ENCODE results near the gene AHRR. TPM values are rescaled to one million over a fixed set of nuclear protein-coding genes. Genes with fewer than 3 reads are reported as not detected.
"Not testable (repeated sequence)": the region's sequence is repeated elsewhere in the genome, so short reads cannot be mapped to it uniquely, and the experiment has no call there.

Gene AHRR
- total and polyA plus RNA-seq, 7 experiments from 2014 or later, result 0.56 to 23.5 (median 1.2) TPM; not detected in 1

DNA sequence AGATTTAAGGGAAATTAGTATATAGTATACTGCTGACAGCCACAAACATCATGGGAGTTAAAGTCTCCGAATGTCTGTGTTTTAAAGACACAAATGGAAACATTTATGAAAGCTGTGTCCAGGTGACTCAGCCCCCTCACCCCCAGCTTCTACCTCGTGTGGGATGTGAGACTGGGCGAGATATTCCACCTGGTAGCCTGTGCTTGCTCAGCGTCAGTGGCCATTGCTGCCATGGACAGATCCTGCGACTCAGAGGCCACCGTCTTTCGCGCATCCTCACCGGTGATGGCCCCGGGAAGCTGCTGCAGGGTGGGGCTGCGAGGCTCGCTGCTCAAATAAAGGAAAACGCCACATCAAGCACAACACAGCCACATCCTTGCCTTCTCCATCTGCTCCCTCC is 90.2 kb downstream of the AHRR start:
- DNase-seq, result peak in 1 of 9 donors; percentile 50
- CTCF ChIA-PET, result no interaction called here

DNA sequence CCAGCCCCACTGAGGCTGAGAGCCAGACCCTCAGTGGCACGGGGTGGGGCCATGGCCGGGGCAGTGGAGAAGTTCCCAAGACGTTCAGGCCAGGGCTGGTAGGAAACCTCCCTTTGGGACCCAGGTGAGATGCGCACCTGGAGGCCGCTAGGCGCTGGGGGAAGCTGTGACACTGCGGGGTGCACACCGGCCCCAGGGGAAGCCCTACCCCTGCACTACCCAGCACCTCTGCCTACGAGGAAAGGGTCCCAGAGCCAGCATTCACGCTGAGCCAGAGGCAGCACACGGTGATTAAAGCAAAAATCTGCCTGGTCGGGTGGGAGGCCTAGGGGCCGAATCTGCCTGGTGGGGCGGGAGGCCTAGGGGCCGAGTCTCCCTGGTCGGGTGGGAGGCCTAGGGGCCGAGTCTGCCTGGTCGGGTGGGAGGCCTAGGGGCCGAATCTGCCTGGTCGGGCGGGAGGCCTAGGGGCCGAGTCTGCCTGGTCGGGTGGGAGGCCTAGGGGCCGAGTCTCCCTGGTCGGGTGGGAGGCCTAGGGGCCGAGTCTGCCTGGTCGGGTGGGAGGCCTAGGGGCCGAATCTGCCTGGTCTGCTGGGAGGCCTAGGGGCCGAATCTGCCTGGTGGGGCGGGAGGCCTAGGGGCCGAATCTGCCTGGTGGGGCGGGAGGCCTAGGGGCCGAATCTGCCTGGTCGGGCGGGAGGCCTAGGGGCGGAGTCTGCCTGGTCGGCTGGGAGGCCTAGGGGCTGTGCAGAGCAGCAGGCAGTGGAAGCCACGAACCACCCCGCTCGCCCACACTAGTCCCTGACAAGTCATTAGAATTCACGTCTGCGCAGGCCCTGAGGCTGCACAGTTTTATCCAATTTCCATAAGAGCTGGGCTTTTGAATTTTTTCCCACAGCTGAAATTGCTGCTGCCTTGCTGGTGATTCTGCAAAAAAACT is 93.7 kb downstream of the AHRR start:
- DNase-seq; H3K27me3 ChIP-seq (ENCODE audit: control insufficient read depth in 2 of 2, insufficient read depth in 2 of 2, low read length in 2 of 2); H3K4me1 ChIP-seq (ENCODE audit: control insufficient read depth in 2 of 2, insufficient read depth in 2 of 2, low read length in 2 of 2); intact Hi-C loops (cut with micrococcal nuclease); POLR2A ChIA-PET; H3K4me3 Mint-ChIP-seq; CTCF ChIA-PET; H3K27ac ChIP-seq (ENCODE audit: low read depth, low read length); H3K36me3 Mint-ChIP-seq; ATAC-seq; H3K27ac Mint-ChIP-seq; H3K9me3 ChIP-seq (ENCODE audit: control insufficient read depth in 2 of 3, low read length in 3 of 3); H3K36me3 ChIP-seq (ENCODE audit: control insufficient read depth in 2 of 3, insufficient read depth in 3 of 3, low read length in 3 of 3); H3K9me3 Mint-ChIP-seq; H3K4me3 ChIP-seq (ENCODE audit: low read length): not testable (repeated sequence)
- peaks cover 0 to 10% (median 4%) of the 10 kb centered on the region in 5 donors for H3K27me3 Mint-ChIP-seq
- peaks cover 0 to 13% (median 0%) of the 10 kb centered on the region in 7 donors for H3K4me1 Mint-ChIP-seq

More for the DNA sequence above, 90.2 kb downstream of the AHRR start:
- no peak overlapping the region for H3K4me3 ChIP-seq (ENCODE audit: low read length)
- POLR2A ChIA-PET, result no interaction called here
- H3K4me1 Mint-ChIP-seq, result peaks cover 0 to 16% (median 0%) of the 10 kb centered on the region in 7 donors
- no peak overlapping the region for H3K4me3 Mint-ChIP-seq
- H3K36me3 ChIP-seq (ENCODE audit: control insufficient read depth in 2 of 3, insufficient read depth in 3 of 3, low read length in 3 of 3), result no peaks in the 10 kb centered on the region
- no peaks in the 10 kb centered on the region for H3K27me3 ChIP-seq (ENCODE audit: control insufficient read depth in 2 of 2, insufficient read depth in 2 of 2, low read length in 2 of 2)
- no peak for ATAC-seq
- peaks cover 0 to 8% (median 0%) of the 10 kb centered on the region in 5 donors for H3K36me3 Mint-ChIP-seq
- intact Hi-C loops (cut with micrococcal nuclease), result no loop called here
- no peak overlapping the region for H3K27ac Mint-ChIP-seq
- no peaks in the 10 kb centered on the region for H3K9me3 Mint-ChIP-seq
- no peak overlapping the region for H3K27ac ChIP-seq (ENCODE audit: low read depth, low read length)
- H3K4me1 ChIP-seq (ENCODE audit: control insufficient read depth in 2 of 2, insufficient read depth in 2 of 2, low read length in 2 of 2), result no peaks in the 10 kb centered on the region
- H3K27me3 Mint-ChIP-seq, result peaks cover 0 to 10% (median 4%) of the 10 kb centered on the region in 5 donors
- H3K9me3 ChIP-seq (ENCODE audit: control insufficient read depth in 2 of 3, low read length in 3 of 3), result no peaks in the 10 kb centered on the region

DNA sequence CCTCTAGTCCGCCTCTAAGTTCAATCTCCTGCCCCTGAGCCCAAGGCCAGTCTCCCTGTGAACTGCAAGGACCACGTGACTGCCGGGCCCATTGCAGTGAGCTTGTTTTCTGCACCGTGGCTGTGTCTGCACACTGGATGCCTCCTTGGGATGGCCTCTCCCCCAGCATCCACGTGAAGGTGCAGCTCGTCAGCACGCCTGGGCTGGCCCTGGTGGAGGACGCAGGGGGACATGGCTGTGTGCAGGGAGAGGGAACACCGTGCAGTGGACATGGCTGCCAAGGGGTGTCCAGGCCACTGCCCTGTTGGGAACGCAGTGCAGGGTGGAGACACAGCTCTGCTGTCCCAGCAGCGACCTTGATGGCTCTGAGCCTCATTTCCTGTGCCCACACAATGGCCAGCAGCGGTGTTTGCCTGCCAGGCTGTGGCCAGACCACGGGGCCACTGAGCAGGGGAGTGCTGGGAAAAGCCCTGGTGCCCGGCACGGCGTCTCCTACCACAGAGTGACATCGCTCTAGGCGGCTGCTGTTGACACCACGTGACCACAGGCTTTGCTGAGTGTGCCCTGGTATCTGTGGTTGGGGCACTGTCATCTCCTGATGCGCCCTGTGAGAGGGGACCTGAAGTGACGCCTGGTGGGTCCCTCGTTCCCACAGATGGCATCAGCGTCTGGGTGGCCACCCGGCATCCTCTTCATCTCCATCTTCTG is 94.6 kb downstream of the AHRR start:
- ChIA-PET CTCF (no interaction called here), POLR2A (no interaction called here)
- no peak overlapping the region for H3K4me3 ChIP-seq (ENCODE audit: low read length)
- peaks cover 0 to 8% (median 0%) of the 10 kb centered on the region in 5 donors for H3K36me3 Mint-ChIP-seq
- no peaks in the 10 kb centered on the region for H3K27me3 ChIP-seq (ENCODE audit: control insufficient read depth in 2 of 2, insufficient read depth in 2 of 2, low read length in 2 of 2)
- peaks cover 0 to 8% (median 2%) of the 10 kb centered on the region in 5 donors for H3K27me3 Mint-ChIP-seq
- ATAC-seq, result peak; percentile 32
- H3K4me1 Mint-ChIP-seq, result peaks cover 0 to 12% (median 0%) of the 10 kb centered on the region in 7 donors
- H3K9me3 ChIP-seq (ENCODE audit: control insufficient read depth in 2 of 3, low read length in 3 of 3), result no peaks in the 10 kb centered on the region
- no peak for DNase-seq
- H3K4me1 ChIP-seq (ENCODE audit: control insufficient read depth in 2 of 2, insufficient read depth in 2 of 2, low read length in 2 of 2), result no peaks in the 10 kb centered on the region
- no peaks in the 10 kb centered on the region for H3K36me3 ChIP-seq (ENCODE audit: control insufficient read depth in 2 of 3, insufficient read depth in 3 of 3, low read length in 3 of 3)
- no peaks in the 10 kb centered on the region for H3K9me3 Mint-ChIP-seq
- no peak overlapping the region for H3K27ac ChIP-seq (ENCODE audit: low read depth, low read length)
- no peak overlapping the region for H3K27ac Mint-ChIP-seq
- intact Hi-C loops (cut with micrococcal nuclease), result no loop called here
- no peak overlapping the region for H3K4me3 Mint-ChIP-seq

DNA sequence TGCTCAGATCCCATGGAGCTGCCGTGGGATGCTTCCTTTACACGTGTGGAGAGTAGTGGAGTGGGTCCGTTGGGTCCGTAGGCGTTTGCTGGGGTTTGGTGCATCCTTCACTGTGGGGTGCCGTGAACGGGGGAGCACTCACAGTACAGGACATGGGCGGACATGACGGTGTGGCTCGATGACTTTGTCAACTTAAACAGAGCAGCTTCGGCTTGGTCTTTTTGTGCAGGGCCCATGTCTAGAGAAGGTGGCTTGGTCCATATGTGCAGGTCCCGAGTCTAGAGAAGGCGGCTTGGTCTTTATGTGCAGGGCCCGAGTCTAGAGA is 95.1 kb downstream of the AHRR start:
- Mint-ChIP-seq H3K4me3 (no peak overlapping the region), H3K36me3 (peaks cover 0 to 6% (median 0%) of the 10 kb centered on the region in 5 donors), H3K27ac (no peak overlapping the region), H3K9me3 (no peaks in the 10 kb centered on the region), H3K4me1 (peaks cover 0 to 9% (median 0%) of the 10 kb centered on the region in 7 donors), H3K27me3 (peaks cover 0 to 7% (median 0%) of the 10 kb centered on the region in 5 donors)
- no peaks in the 10 kb centered on the region for H3K9me3 ChIP-seq (ENCODE audit: control insufficient read depth in 2 of 3, low read length in 3 of 3)
- CTCF ChIA-PET, result no interaction called here
- intact Hi-C loops (cut with micrococcal nuclease), result no loop called here
- POLR2A ChIA-PET, result no interaction called here
- no peaks in the 10 kb centered on the region for H3K36me3 ChIP-seq (ENCODE audit: control insufficient read depth in 2 of 3, insufficient read depth in 3 of 3, low read length in 3 of 3)
- H3K27me3 ChIP-seq (ENCODE audit: control insufficient read depth in 2 of 2, insufficient read depth in 2 of 2, low read length in 2 of 2), result no peaks in the 10 kb centered on the region
- ATAC-seq, result no peak
- no peak for DNase-seq
- H3K27ac ChIP-seq (ENCODE audit: low read depth, low read length), result no peak overlapping the region
- H3K4me3 ChIP-seq (ENCODE audit: low read length), result no peak overlapping the region
- no peaks in the 10 kb centered on the region for H3K4me1 ChIP-seq (ENCODE audit: control insufficient read depth in 2 of 2, insufficient read depth in 2 of 2, low read length in 2 of 2)

DNA sequence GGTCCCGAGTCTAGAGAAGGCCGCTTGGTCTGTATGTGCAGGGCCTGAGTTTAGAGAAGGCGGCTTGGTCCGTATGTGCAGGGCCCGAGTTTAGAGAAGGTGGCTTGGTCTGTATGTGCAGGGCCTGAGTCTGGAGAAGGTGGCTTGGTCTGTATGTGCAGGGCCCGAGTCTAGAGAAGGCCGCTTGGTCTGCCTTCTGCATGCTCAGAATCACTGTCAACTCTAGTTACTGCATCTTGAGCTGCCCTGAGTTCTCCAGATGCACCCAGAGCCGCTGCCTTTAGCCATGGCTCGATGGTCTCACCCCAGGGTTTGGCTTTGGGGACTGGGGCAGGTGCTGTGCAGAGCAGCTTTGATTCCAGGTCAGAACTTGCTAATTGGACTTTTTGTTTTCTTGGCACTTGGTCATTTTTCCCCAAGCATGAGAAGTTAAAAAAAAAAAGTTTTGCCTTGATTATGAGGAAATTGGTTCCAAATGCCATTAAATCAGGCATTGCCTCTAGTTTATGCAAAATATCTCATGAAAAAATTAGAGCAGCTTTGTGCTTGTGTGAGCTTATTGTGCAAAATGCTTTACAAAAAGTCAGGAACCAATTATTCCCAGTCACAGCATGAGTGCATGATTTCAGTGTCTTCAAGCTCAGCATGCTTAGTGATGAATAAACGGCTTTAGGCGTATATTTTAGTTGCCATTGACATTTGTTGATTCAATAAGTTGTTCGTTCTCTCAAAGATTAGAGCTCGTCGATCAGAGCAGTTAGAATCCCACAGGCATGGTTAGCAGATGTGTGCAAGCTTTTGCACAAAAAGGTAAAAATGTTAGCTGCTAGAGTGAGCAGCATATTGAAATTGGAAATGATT is 96.0 kb downstream of the AHRR start:
- Mint-ChIP-seq H3K36me3 (peaks cover 0 to 6% (median 0%) of the 10 kb centered on the region in 5 donors), H3K9me3 (no peaks in the 10 kb centered on the region), H3K27ac (peak overlapping the region in 1 of 9 donors; percentile 9), H3K4me3 (no peak overlapping the region), H3K4me1 (peaks cover 0 to 6% (median 0%) of the 10 kb centered on the region in 7 donors), H3K27me3 (no peaks in the 10 kb centered on the region)
- Histone ChIP-seq H3K27ac (ENCODE audit: low read depth, low read length) (no peak overlapping the region), H3K4me1 (ENCODE audit: control insufficient read depth in 2 of 2, insufficient read depth in 2 of 2, low read length in 2 of 2) (no peaks in the 10 kb centered on the region), H3K4me3 (ENCODE audit: low read length) (no peak overlapping the region), H3K9me3 (ENCODE audit: control insufficient read depth in 2 of 3, low read length in 3 of 3) (no peaks in the 10 kb centered on the region), H3K27me3 (ENCODE audit: control insufficient read depth in 2 of 2, insufficient read depth in 2 of 2, low read length in 2 of 2) (no peaks in the 10 kb centered on the region), H3K36me3 (ENCODE audit: control insufficient read depth in 2 of 3, insufficient read depth in 3 of 3, low read length in 3 of 3) (no peaks in the 10 kb centered on the region)
- intact Hi-C loops (cut with micrococcal nuclease), result no loop called here
- no peak for DNase-seq
- POLR2A ChIA-PET, result interaction anchor here (0.7 kb wide), 2 partner anchors 22 to 1119 kb away, joined by 4 read pairs; no protein-coding TSS in a partner anchor
- no peak for ATAC-seq
- CTCF ChIA-PET, result no interaction called here
